A375 (cell line): ENCODE data around the gene FUT8. TPM values are rescaled to one million over a fixed set of nuclear protein-coding genes. Genes with fewer than 3 reads are reported as not detected.

ENCODE experiments used
- small RNA-seq: library from RNA; depleted of rRNA; stranded (forward); fragments of <200 nt; gene quantifications from one replicate; pipeline ENCODE3, GENCODE V24; 2014
- total RNA-seq: library from RNA; depleted of rRNA; stranded (reverse); fragments of >200 nt; shearing (Covaris generic); gene quantifications from 2 replicates; pipeline ENCODE4 v1.2.3, GENCODE V29; 2014; rRNA removed

Gene FUT8
- total RNA-seq, result 25.7 and 28.4 TPM in 2 replicates

DNA sequence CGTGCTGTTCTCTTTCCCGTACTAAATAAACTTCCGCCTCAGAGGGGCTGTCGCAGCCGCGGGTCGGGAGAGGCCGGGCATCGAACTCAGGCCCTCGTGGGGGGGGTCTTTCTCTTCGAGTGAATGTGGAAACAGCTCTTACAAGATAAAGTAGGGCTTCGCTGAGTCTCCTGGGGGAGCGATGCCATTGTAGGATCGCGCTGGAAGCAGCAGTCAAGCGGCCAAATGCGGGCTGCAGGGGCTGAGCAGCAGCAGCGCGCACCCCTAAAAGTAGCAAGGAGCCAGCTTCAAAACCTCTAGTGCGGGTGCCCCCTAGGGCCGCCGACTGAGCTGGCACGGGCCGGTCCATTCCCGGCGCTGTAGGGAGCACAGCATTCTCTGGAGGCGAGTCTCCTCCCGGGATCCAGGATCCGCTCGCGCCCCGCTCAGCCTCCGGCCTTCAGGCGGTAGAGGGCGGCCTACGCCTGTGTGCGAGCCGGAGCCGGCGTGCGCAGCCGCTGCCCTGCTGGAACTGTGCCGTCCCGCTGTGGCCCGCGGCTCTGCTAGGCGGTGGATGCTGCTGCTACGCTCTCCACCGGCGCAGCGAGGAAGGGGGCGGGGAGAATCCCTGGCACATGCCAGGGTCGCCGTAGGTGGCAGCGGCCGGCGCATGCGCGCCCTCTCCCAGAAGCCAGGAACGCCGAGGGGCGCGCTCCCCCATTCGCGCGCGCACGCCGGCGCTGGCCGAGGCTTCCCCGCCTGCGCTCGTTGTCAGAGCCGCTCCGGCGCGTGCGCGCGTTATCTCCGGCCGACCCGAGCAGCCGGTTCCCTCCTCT lies at the start of gene FUT8:
TSS of gene FUT8 (plus strand) at position 699 of the 815 bp plus-strand sequence. CDS start 148,834 bp downstream, outside the sequence.

Small RNAs within 50 kb of the gene (small RNA-seq; reads per million reads assigned to genes)
- not detected for gene MIR625
